HepG2 (cell line): ENCODE data around the gene ERBB3. TPM values are rescaled to one million over a fixed set of nuclear protein-coding genes. Genes with fewer than 3 reads are reported as not detected.

ENCODE experiments used
- ATAC-seq: fragments of 200-7000 bp; cut with Tn5 transposase; 3 replicates; pipeline ENCODE4 v1.9.1; 2020; ENCODE audit warnings: mild to moderate bottlenecking, moderate library complexity
- BruUV-seq: library from RNA; stranded (reverse); fragments of 400-500 nt; replicated peaks from 2 replicates; lab custom pipeline; 2021; lab: Mats Ljungman, UMichigan
- CTCF ChIA-PET: fragments of 300-600 bp; formaldehyde crosslinking; extraction: SDS; loops from one replicate; lab custom pipeline; 2021; ENCODE audit warnings: low total read pairs, inconsistent platforms, low intra/inter-chr PET ratio; lab: Yijun Ruan, JAX
- POLR2A ChIA-PET: fragments of 350-600 bp; sonication (Branson Sonifier 250); formaldehyde crosslinking; loops from one replicate; lab custom pipeline; 2020; ENCODE audit warnings: antibody characterized with exemption, inconsistent platforms; lab: Yijun Ruan, JAX
- DNase-seq: peaks from one replicate; pipeline ENCODE4 v3.0.0-alpha.2; 2015; ENCODE audit warnings: low spot score
- FAIRE-seq: peaks from 3 replicates; lab custom pipeline; 2011; peaks lifted over from hg19 to GRCh38; lab: Jason Lieb, UNC
- H2AFZ ChIP-seq: one replicate; pipeline ENCODE4 v1.6.1; 2011; ENCODE audit warnings: low read length, inconsistent platforms
- H3K27ac ChIP-seq: fragments of 300-600 bp; 3 replicates; pipeline ENCODE4 v1.8.0; 2011; ENCODE audit warnings: mixed run types, mild to moderate bottlenecking, mixed read lengths, low read length, inconsistent platforms; ENCODE audit not compliant: insufficient read depth; ENCODE audit errors: extremely low read length
- H3K27me3 ChIP-seq, 2 experiments: fragments of 200-600 bp in 1 of 2; 2 replicates in 1 of 2; 3 replicates in 1 of 2; pipeline versions ENCODE4 v1.6.0 to v1.8.0; 2011; ENCODE audit warnings: low read length in 2 of 2, mild to moderate bottlenecking in 2 of 2, moderate library complexity in 2 of 2, inconsistent platforms in 1 of 2; ENCODE audit not compliant: insufficient read depth in 2 of 2, control insufficient read depth in 1 of 2
- H3K36me3 ChIP-seq, 2 experiments: fragments of 200-600 bp in 1 of 2; replicated peaks in 1 of 2; 2 replicates in 1 of 2; 3 replicates in 1 of 2; pipeline versions ENCODE4 v1.5.1 to v1.8.0; 2011; ENCODE audit warnings: low read length in 2 of 2, inconsistent platforms in 1 of 2; ENCODE audit not compliant: insufficient read depth in 2 of 2, control insufficient read depth in 1 of 2
- H3K4me1 ChIP-seq: 2 replicates; pipeline ENCODE4 v1.5.1; 2012; ENCODE audit warnings: low read length, inconsistent platforms; ENCODE audit not compliant: insufficient read depth
- H3K4me2 ChIP-seq: 2 replicates; pipeline ENCODE4 v1.6.0; 2011; ENCODE audit warnings: low read depth, low read length, inconsistent platforms
- H3K4me3 ChIP-seq, 3 experiments: fragments of 200-600 bp in 1 of 3; sonication (generic), shearing (Covaris generic) in 1 of 3; replicated peaks in 1 of 3; 2 replicates each; pipeline ENCODE4 v1.5.1; 2011 to 2016; ENCODE audit warnings: low read length in 3 of 3, inconsistent platforms in 2 of 3, low read depth in 2 of 3, mild to moderate bottlenecking in 2 of 3, control low read depth in 1 of 3, mixed read lengths in 1 of 3; ENCODE audit not compliant: insufficient read depth in 1 of 3
- H3K79me2 ChIP-seq: one replicate; pipeline ENCODE4 v1.6.1; 2011; ENCODE audit warnings: low read length, inconsistent platforms; ENCODE audit not compliant: insufficient read depth
- H3K9ac ChIP-seq: 2 replicates; pipeline ENCODE4 v1.6.0; 2011; ENCODE audit warnings: mild to moderate bottlenecking, low read depth, low read length, inconsistent platforms; ENCODE audit not compliant: insufficient read depth
- H3K9me3 ChIP-seq: 2 replicates; pipeline ENCODE4 v1.5.1; 2012; ENCODE audit warnings: mild to moderate bottlenecking, low read length
- H4K20me1 ChIP-seq: 2 replicates; pipeline ENCODE4 v1.6.0; 2011; ENCODE audit warnings: inconsistent platforms, mild to moderate bottlenecking, low read length, moderate library complexity; ENCODE audit not compliant: insufficient read depth
- FOXA1 ChIP-seq, 2 experiments: fragments of 450-650 bp in 1 of 2; sonication (generic) in 1 of 2; formaldehyde crosslinking in 1 of 2; IDR thresholded peaks; 2 replicates each; pipeline versions ENCODE4 v1.4.0 to v1.6.1; 2016 to 2020; ENCODE audit warnings: missing genetic modification reagents in 1 of 2
- KIAA2018 ChIP-seq: sonication (generic); formaldehyde crosslinking; IDR thresholded peaks from 2 replicates; pipeline ENCODE4 v1.5.0; 2020; ENCODE audit warnings: mild to moderate bottlenecking, missing genetic modification reagents, borderline replicate concordance
- RCOR2 ChIP-seq: IDR thresholded peaks from 2 replicates; pipeline ENCODE4 v1.6.1; 2016; ENCODE audit warnings: missing biosample characterization, missing genetic modification reagents
- SNAI1 ChIP-seq: sonication (generic); formaldehyde crosslinking; IDR thresholded peaks from 2 replicates; pipeline ENCODE4 v1.5.0; 2020; ENCODE audit warnings: mild to moderate bottlenecking, missing genetic modification reagents, borderline replicate concordance
- ZFP91 ChIP-seq: sonication (generic); formaldehyde crosslinking; IDR thresholded peaks from 2 replicates; pipeline ENCODE4 v1.9.0; 2022; ENCODE audit warnings: missing genetic modification reagents, mild to moderate bottlenecking, borderline replicate concordance
- ZNF296 ChIP-seq: sonication (generic); formaldehyde crosslinking; conservative IDR thresholded peaks from 2 replicates; pipeline ENCODE4 v1.5.0; 2020; ENCODE audit warnings: mild to moderate bottlenecking, missing genetic modification reagents
- ZNF484 ChIP-seq: sonication (generic); formaldehyde crosslinking; IDR thresholded peaks from 2 replicates; pipeline ENCODE4 v1.5.1; 2020; ENCODE audit warnings: mild to moderate bottlenecking, low read depth, missing genetic modification reagents, borderline replicate concordance
- ZNF710 ChIP-seq: sonication (generic); formaldehyde crosslinking; IDR thresholded peaks from 2 replicates; pipeline ENCODE4 v1.5.0; 2020; ENCODE audit warnings: mild to moderate bottlenecking, missing genetic modification reagents, borderline replicate concordance
- ZNF790 ChIP-seq: sonication (generic); formaldehyde crosslinking; IDR thresholded peaks from 2 replicates; pipeline ENCODE4 v1.8.0; 2022; ENCODE audit warnings: missing genetic modification reagents, mild to moderate bottlenecking, borderline replicate concordance
- WGBS: methylation state at CpG from one replicate; pipeline ENCODE4 v1.1.6; 2017; ENCODE audit warnings: low lambda C conversion rate; 5-methylcytosine and 5-hydroxymethylcytosine counted together
- in situ Hi-C: cut with HindIII; loops from 2 replicates; pipeline ENCODE4 v1.10.0; 2017; ENCODE audit warnings: low pct_unique_long_range_greater_than_20kb; ENCODE audit not compliant: extremely low pct_ligation_motif_present
- intact Hi-C: fragments of 100-400 bp; cut with micrococcal nuclease; formaldehyde crosslinking; loops from one replicate; pipeline ENCODE4 v1.10.0; 2022; ENCODE audit not compliant: unreplicated experiment
- polyA plus RNA-seq, 8 experiments: library from polyadenylated mRNA; depleted of rRNA in 3 of 8; stranded (reverse) in 7 of 8; unstranded in 1 of 8; fragments of >200 nt; fragmentation: Illumina TruSeq in 4 of 8; extraction: Trizol in 4 of 8; gene quantifications; 2 replicates each; pipeline versions ENCODE4 v1.2.1 to v1.2.3, GENCODE V29; 2011 to 2016; ENCODE audit warnings: low read depth in 4 of 8, missing spikeins in 1 of 8, mixed read lengths in 1 of 8; ENCODE audit not compliant: insufficient read depth in 1 of 8
- total RNA-seq, 5 experiments: library from RNA; depleted of rRNA; stranded (reverse); fragments of >200 nt; fragmentation: Illumina TruSeq; extraction: Trizol; gene quantifications; 2 replicates each; pipeline ENCODE4 v1.2.3, GENCODE V29; 2016; ENCODE audit warnings: low read depth in 1 of 5

The ERBB3 gene
- total and polyA plus RNA-seq, 2 of the 13 experiments (the other 11 are each of a cell fraction or from before 2014, with no cell fraction given) = 93.6 to 358 TPM

GRCh38 chr12:56128670-56129205 lies 48.8 kb downstream of the ERBB3 start:
- Histone ChIP-seq H3K27me3 (no peaks in the 10 kb centered on the region), H3K9me3 (no peaks in the 10 kb centered on the region), H3K4me1 (peaks cover 55% of the 10 kb centered on the region), H3K9ac (peak overlapping the region; percentile 80), H3K4me2 (peak overlapping the region; percentile 86), H2AFZ (no peak overlapping the region), H3K4me3 (peak overlapping the region; percentile 72 to 89 (median 83)), H3K36me3 (peaks cover 13 to 32% of the 10 kb centered on the region in 2 experiments), H4K20me1 (no peaks in the 10 kb centered on the region), H3K27ac (peak overlapping the region; percentile 57), H3K79me2 (peaks cover 17% of the 10 kb centered on the region)
- FAIRE-seq (no peak), ATAC-seq (peak; percentile 33), DNase-seq (no peak)
- ChIA-PET CTCF (interaction anchor here (4.2 kb wide), 1 partner anchor 61 kb away, joined by 24 read pairs; the partner anchor contains the start of gene SMARCC2), POLR2A (interaction anchor here (0.9 to 3.8 kb wide), 24 partner anchors 10 to 508 kb away, joined by 3 to 58 read pairs (median 6); partner anchors contain the start of genes COQ10A, ERBB3, GLS2 and MYL6)
- intact Hi-C loops = no loop called here
- in situ Hi-C loops = loop anchor here (5.0 kb wide), 1 partner anchor 59 kb away; the partner anchor contains the start of gene SMARCC2
- 0% methylated on average over 16 of the region's 20 CpGs for WGBS
- BruUV-seq = no TSS peak
- TF ChIP-seq ZNF296 (CRISPR knock-in tag) (peak; percentile 71; the same call in 1 of the 2 replicates), RCOR2 (no peak), ZNF710 (CRISPR knock-in tag) (no peak), FOXA1 (IDR thresholded peaks at IDR 0.05) (no peak), FOXA1 (CRISPR knock-in tag; IDR thresholded peaks at IDR 0.05) (no peak), ZFP91 (0 out of 2 replicates have a peak, but pooled peaks have one; percentile 1), KIAA2018 (CRISPR knock-in tag) (0 out of 2 replicates have a peak, but pooled peaks have one; percentile 23), ZNF484 (CRISPR knock-in tag) (no peak), SNAI1 (CRISPR knock-in tag) (0 out of 2 replicates have a peak, but pooled peaks have one; percentile 62), ZNF790 (CRISPR knock-in tag) (no peak)
